HCT116 (cell line): Measurements from ENCODE around the gene VANGL1. TPM values are rescaled to one million over a fixed set of nuclear protein-coding genes. Genes with fewer than 3 reads are reported as not detected.
A peak's percentile ranks its signal among the peaks of the same experiment; 100 is the strongest.

Source experiments
- ATAC-seq: fragments of 200-7000 bp; cut with Tn5 transposase; 2 replicates; pipeline ENCODE4 v1.9.1; 2020; ENCODE audit warnings: mild to moderate bottlenecking, moderate library complexity
- BruUV-seq: library from RNA; stranded (reverse); fragments of 400-500 nt; replicated peaks from 2 replicates; lab custom pipeline; 2021; lab: Mats Ljungman, UMichigan
- CTCF ChIA-PET: fragments of 300-600 bp; sonication (Branson Sonifier 250); formaldehyde crosslinking; loops from one replicate; lab custom pipeline; 2021; ENCODE audit warnings: antibody characterized with exemption; lab: Charles Lee
- POLR2A ChIA-PET: fragments of 300-600, 350-600 bp; sonication (Branson Sonifier 250); formaldehyde crosslinking; loops from one replicate; lab custom pipeline; 2021; ENCODE audit warnings: antibody characterized with exemption; lab: Charles Lee
- RAD21 ChIA-PET, 2 experiments: fragments of 300-600 bp; sonication (Branson Sonifier 250); formaldehyde crosslinking; loops; one replicate each; lab custom pipeline; 2023; ENCODE audit warnings: low total read pairs in 2 of 2; ENCODE audit not compliant: uncharacterized antibody in 2 of 2, unreplicated experiment in 2 of 2, low non-redundant PET in 1 of 2; lab: Charles Lee
- DNase-seq: peaks from one replicate; pipeline ENCODE4 v3.0.0-alpha.2; 2010; ENCODE audit warnings: low read depth, low spot score
- H2AFZ ChIP-seq: fragments of 200-600 bp; shearing (Covaris generic), sonication (generic); 2 replicates; pipeline ENCODE4 v1.6.1; 2017; ENCODE audit warnings: low read depth, mixed run types, mixed read lengths, antibody characterized with exemption, low read length; ENCODE audit not compliant: poor library complexity, severe bottlenecking
- H3K27ac ChIP-seq: 2 replicates; pipeline ENCODE4 v1.5.1; 2012; ENCODE audit warnings: low read depth, low read length
- H3K27me3 ChIP-seq: fragments of 200-600 bp; sonication (generic); 2 replicates; pipeline ENCODE4 v1.6.1; 2016; ENCODE audit warnings: mixed run types, low read length, mixed read lengths; ENCODE audit not compliant: insufficient read depth
- H3K36me3 ChIP-seq, 2 experiments: fragments of 200-500 bp in 1 of 2; fragments of 200-600 bp in 1 of 2; sonication (Bioruptor generic) in 1 of 2; sonication (generic) in 1 of 2; 2 replicates each; pipeline versions ENCODE4 v1.5.1 to v1.6.1; 2014 to 2016; ENCODE audit warnings: low read length in 2 of 2, inconsistent platforms in 1 of 2, mixed read lengths in 1 of 2, mixed run types in 1 of 2; ENCODE audit not compliant: insufficient read depth in 2 of 2, control insufficient read depth in 1 of 2
- H3K4me1 ChIP-seq, 2 experiments: fragments of 200-600 bp in 1 of 2; sonication (generic) in 1 of 2; 2 replicates each; pipeline versions ENCODE4 v1.5.1 to v1.6.1; 2012 to 2017; ENCODE audit warnings: low read length in 2 of 2, inconsistent platforms in 1 of 2, mild to moderate bottlenecking in 1 of 2, mixed read lengths in 1 of 2, mixed run types in 1 of 2, moderate library complexity in 1 of 2; ENCODE audit not compliant: insufficient read depth in 2 of 2, control insufficient read depth in 1 of 2
- H3K4me2 ChIP-seq: fragments of 200-600 bp; sonication (generic); 2 replicates; pipeline ENCODE4 v1.6.1; 2017; ENCODE audit warnings: mixed run types, low read length, mixed read lengths
- H3K4me3 ChIP-seq, 2 experiments: fragments of 200-600 bp in 1 of 2; sonication (generic) in 1 of 2; replicated peaks in 1 of 2; 2 replicates each; pipeline ENCODE4 v1.5.1; 2011 to 2016; ENCODE audit warnings: low read length in 2 of 2, control low read depth in 1 of 2, low read depth in 1 of 2, mild to moderate bottlenecking in 1 of 2, mixed read lengths in 1 of 2, mixed run types in 1 of 2
- H3K79me2 ChIP-seq: fragments of 200-600 bp; sonication (generic); 2 replicates; pipeline ENCODE4 v1.6.1; 2017; ENCODE audit warnings: mild to moderate bottlenecking, mixed run types, low read length, moderate library complexity, mixed read lengths; ENCODE audit not compliant: insufficient read depth
- H3K9ac ChIP-seq: fragments of 200-600 bp; sonication (generic); 2 replicates; pipeline ENCODE4 v1.6.1; 2016; ENCODE audit warnings: low read length, mixed read lengths
- H3K9me2 ChIP-seq: fragments of 200-600 bp; sonication (generic), shearing (Covaris generic); 2 replicates; pipeline ENCODE4 v1.6.1; 2017; ENCODE audit warnings: mixed run types, mild to moderate bottlenecking, moderate library complexity; ENCODE audit not compliant: insufficient read depth
- H3K9me3 ChIP-seq, 2 experiments: fragments of 200-500 bp in 1 of 2; fragments of 200-600 bp in 1 of 2; sonication (Bioruptor generic) in 1 of 2; sonication (generic) in 1 of 2; 2 replicates each; pipeline ENCODE4 v1.6.1; 2014 to 2017; ENCODE audit warnings: low read length in 2 of 2, mixed read lengths in 2 of 2, inconsistent platforms in 1 of 2, low read depth in 1 of 2, mild to moderate bottlenecking in 1 of 2, mixed run types in 1 of 2, moderate library complexity in 1 of 2; ENCODE audit not compliant: control insufficient read depth in 1 of 2, insufficient read depth in 1 of 2
- H4K20me1 ChIP-seq: fragments of 200-600 bp; sonication (generic), shearing (Covaris generic); 2 replicates; pipeline ENCODE4 v1.6.1; 2017; ENCODE audit warnings: mixed run types, mild to moderate bottlenecking, moderate library complexity; ENCODE audit not compliant: insufficient read depth
- ATF3 ChIP-seq: IDR thresholded peaks from 2 replicates; pipeline ENCODE4 v1.6.1; 2012
- CBX3 ChIP-seq: IDR thresholded peaks from 2 replicates; pipeline ENCODE4 v1.6.1; 2012; ENCODE audit warnings: low read depth
- CEBPB ChIP-seq: IDR thresholded peaks from 2 replicates; pipeline ENCODE4 v1.6.1; 2012; ENCODE audit warnings: low read depth
- EGR1 ChIP-seq: IDR thresholded peaks from 2 replicates; pipeline ENCODE4 v1.6.1; 2012; ENCODE audit warnings: low read depth
- EZH2phosphoT487 ChIP-seq: fragments of 200-600 bp; IDR thresholded peaks from 2 replicates; pipeline ENCODE4 v1.6.1; 2018; ENCODE audit warnings: antibody characterized with exemption, borderline replicate concordance
- FOSL1 ChIP-seq: IDR thresholded peaks from 2 replicates; pipeline ENCODE4 v1.6.1; 2012; ENCODE audit warnings: low read depth
- POLR2AphosphoS5 ChIP-seq: IDR thresholded peaks from 2 replicates; pipeline ENCODE4 v1.6.1; 2011; ENCODE audit warnings: mild to moderate bottlenecking, low read depth, low read length, moderate library complexity
- SIN3A ChIP-seq: IDR thresholded peaks from 2 replicates; pipeline ENCODE4 v1.6.1; 2012; ENCODE audit warnings: low read depth
- TCF7L2 ChIP-seq: IDR thresholded peaks from 2 replicates; pipeline ENCODE4 v1.7.0; 2011; ENCODE audit warnings: borderline replicate concordance, inconsistent platforms; ENCODE audit not compliant: insufficient read depth, insufficient read length; ENCODE audit errors: extremely low read depth
- YY1 ChIP-seq: IDR thresholded peaks from 2 replicates; pipeline ENCODE4 v1.6.1; 2011; ENCODE audit warnings: low read length, low read depth, moderate library complexity, mild to moderate bottlenecking; ENCODE audit not compliant: insufficient replicate concordance; ENCODE audit errors: extremely low read depth
- intact Hi-C: fragments of 100-400 bp; cut with micrococcal nuclease; formaldehyde crosslinking; loops from 2 replicates; pipeline ENCODE4 v1.10.0; 2022
- total RNA-seq: library from RNA; stranded (reverse); gene quantifications from one replicate; pipeline ENCODE4 v1.2.1, GENCODE V29; 2021; ENCODE audit not compliant: unreplicated experiment
- TF ChIP-seq, protein P1 (sequence below): IDR thresholded peaks from 2 replicates; pipeline ENCODE4 v1.6.1; 2011; ENCODE audit warnings: mild to moderate bottlenecking, low read length, moderate library complexity; ENCODE audit not compliant: insufficient replicate concordance; ENCODE audit errors: extremely low read depth
- TF ChIP-seq, protein P2 (sequence below), 3 experiments: fragments of 200-600 bp in 1 of 3; sonication (generic) in 1 of 3; IDR thresholded peaks in 2 of 3; conservative IDR thresholded peaks in 1 of 3; 2 replicates each; pipeline ENCODE4 v1.5.1; 2012 to 2017; ENCODE audit warnings: low read depth in 2 of 3, low read length in 2 of 3, antibody characterized with exemption in 1 of 3, borderline replicate concordance in 1 of 3, control low read depth in 1 of 3, mild to moderate bottlenecking in 1 of 3, mixed read lengths in 1 of 3, mixed run types in 1 of 3, moderate library complexity in 1 of 3; ENCODE audit not compliant: insufficient read depth in 1 of 3

VANGL1 gene
- total RNA-seq, 1 experiment from 2014 or later = 23.5 TPM

GRCh38 chr1:115685029-115685705, 43.4 kb downstream of the VANGL1 start:
- H3K4me1 ChIP-seq = no peaks in the 10 kb centered on the region
- no peaks in the 10 kb centered on the region for H3K9me3 ChIP-seq
- H3K36me3 ChIP-seq = peaks cover 5 to 19% of the 10 kb centered on the region in 2 experiments; a peak in 2 of 4 replicates
- no peak overlapping the region for H3K27ac ChIP-seq
- no TSS peak for BruUV-seq
- DNase-seq = no peak
- H3K4me3 ChIP-seq = no peak overlapping the region
- H4K20me1 ChIP-seq = no peaks in the 10 kb centered on the region
- H3K79me2 ChIP-seq = no peaks in the 10 kb centered on the region
- H3K4me2 ChIP-seq = no peak overlapping the region
- ChIA-PET RAD21 (no interaction called here), POLR2A (no interaction called here), CTCF (no interaction called here)
- intact Hi-C loops = no loop called here
- no peak for ATAC-seq
- TF ChIP-seq ATF3 = no peak
- TF ChIP-seq CEBPB = 0 out of 2 replicates have a peak, but pooled peaks have one; percentile 12
- TF ChIP-seq TCF7L2 = no peak
- TF ChIP-seq YY1 = no peak
- no peak for TF ChIP-seq CBX3
- no peak for TF ChIP-seq EGR1
- TF ChIP-seq SIN3A = no peak
- no peaks in the 10 kb centered on the region for H3K27me3 ChIP-seq
- no peak overlapping the region for H3K9ac ChIP-seq
- H3K9me2 ChIP-seq = no peaks in the 10 kb centered on the region
- H2AFZ ChIP-seq = no peak overlapping the region

DNA sequence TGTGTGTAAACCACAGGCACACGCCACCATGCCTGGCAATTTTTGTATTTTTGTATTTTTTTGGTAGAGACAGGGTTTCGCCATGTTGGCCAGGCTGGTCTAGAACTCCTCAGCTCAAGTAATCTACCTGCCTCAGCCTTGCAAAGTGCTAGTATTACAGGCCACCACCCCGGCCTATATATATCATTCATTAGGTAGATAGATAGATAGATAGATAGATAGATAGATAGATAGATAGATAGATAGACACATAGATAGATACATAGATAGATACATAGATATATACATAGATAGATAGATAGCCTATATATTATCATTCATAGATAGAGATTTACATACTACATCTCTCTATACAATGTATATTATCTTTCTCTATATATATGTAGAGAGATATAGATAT, 46.0 kb downstream of the VANGL1 start:
- no TSS peak for BruUV-seq
- H2AFZ ChIP-seq = no peak overlapping the region
- no peaks in the 10 kb centered on the region for H4K20me1 ChIP-seq
- CTCF ChIA-PET = no interaction called here
- no peaks in the 10 kb centered on the region for H3K4me1 ChIP-seq
- no peak for ATAC-seq
- peaks cover 13 to 24% of the 10 kb centered on the region in 2 experiments; a peak in 3 of 4 replicates for H3K36me3 ChIP-seq
- POLR2A ChIA-PET = no interaction called here
- H3K27me3 ChIP-seq = no peaks in the 10 kb centered on the region
- DNase-seq = no peak
- H3K9me3 ChIP-seq = no peaks in the 10 kb centered on the region
- no peak overlapping the region for H3K4me3 ChIP-seq
- H3K4me2 ChIP-seq = no peak overlapping the region
- intact Hi-C loops = no loop called here
- H3K9me2 ChIP-seq = no peaks in the 10 kb centered on the region
- H3K9ac ChIP-seq = no peak overlapping the region
- H3K27ac ChIP-seq = no peak overlapping the region
- H3K79me2 ChIP-seq = no peaks in the 10 kb centered on the region
- RAD21 ChIA-PET = no interaction called here
- TF ChIP-seq POLR2AphosphoS5 (no peak), EZH2phosphoT487 (no peak), YY1 (no peak), FOSL1 (no peak), ATF3 (no peak), SIN3A (no peak)
- TF ChIP-seq, protein P1, sequence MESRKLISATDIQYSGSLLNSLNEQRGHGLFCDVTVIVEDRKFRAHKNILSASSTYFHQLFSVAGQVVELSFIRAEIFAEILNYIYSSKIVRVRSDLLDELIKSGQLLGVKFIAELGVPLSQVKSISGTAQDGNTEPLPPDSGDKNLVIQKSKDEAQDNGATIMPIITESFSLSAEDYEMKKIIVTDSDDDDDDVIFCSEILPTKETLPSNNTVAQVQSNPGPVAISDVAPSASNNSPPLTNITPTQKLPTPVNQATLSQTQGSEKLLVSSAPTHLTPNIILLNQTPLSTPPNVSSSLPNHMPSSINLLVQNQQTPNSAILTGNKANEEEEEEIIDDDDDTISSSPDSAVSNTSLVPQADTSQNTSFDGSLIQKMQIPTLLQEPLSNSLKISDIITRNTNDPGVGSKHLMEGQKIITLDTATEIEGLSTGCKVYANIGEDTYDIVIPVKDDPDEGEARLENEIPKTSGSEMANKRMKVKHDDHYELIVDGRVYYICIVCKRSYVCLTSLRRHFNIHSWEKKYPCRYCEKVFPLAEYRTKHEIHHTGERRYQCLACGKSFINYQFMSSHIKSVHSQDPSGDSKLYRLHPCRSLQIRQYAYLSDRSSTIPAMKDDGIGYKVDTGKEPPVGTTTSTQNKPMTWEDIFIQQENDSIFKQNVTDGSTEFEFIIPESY = no peak
- TF ChIP-seq, protein P2, sequence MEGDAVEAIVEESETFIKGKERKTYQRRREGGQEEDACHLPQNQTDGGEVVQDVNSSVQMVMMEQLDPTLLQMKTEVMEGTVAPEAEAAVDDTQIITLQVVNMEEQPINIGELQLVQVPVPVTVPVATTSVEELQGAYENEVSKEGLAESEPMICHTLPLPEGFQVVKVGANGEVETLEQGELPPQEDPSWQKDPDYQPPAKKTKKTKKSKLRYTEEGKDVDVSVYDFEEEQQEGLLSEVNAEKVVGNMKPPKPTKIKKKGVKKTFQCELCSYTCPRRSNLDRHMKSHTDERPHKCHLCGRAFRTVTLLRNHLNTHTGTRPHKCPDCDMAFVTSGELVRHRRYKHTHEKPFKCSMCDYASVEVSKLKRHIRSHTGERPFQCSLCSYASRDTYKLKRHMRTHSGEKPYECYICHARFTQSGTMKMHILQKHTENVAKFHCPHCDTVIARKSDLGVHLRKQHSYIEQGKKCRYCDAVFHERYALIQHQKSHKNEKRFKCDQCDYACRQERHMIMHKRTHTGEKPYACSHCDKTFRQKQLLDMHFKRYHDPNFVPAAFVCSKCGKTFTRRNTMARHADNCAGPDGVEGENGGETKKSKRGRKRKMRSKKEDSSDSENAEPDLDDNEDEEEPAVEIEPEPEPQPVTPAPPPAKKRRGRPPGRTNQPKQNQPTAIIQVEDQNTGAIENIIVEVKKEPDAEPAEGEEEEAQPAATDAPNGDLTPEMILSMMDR (IDR thresholded peaks at IDR 0.05 in 2 of 3, conservative IDR thresholded peaks at IDR 0.05 in 1 of 3; ENCODE audit: borderline replicate concordance in 1 of 3, insufficient read depth in 1 of 3, low read depth in 2 of 3, low read length in 2 of 3) = no peak
